Endothelial cell of umbilical vein (primary cell): ENCODE results near the gene GRAMD1B. TPM values are rescaled to one million over a fixed set of nuclear protein-coding genes. Genes with fewer than 3 reads are reported as not detected.

Source experiments
- BruUV-seq: library from RNA; stranded (reverse); fragments of 400-500 nt; replicated peaks from 2 replicates; lab custom pipeline; 2021; lab: Mats Ljungman, UMichigan
- CTCF ChIA-PET: fragments of 300-600, 350-600 bp; sonication (Branson Sonifier 250); formaldehyde crosslinking; loops from one replicate; lab custom pipeline; 2021; ENCODE audit warnings: antibody characterized with exemption, inconsistent platforms; lab: Charles Lee
- POLR2A ChIA-PET: fragments of 300-600, 350-600 bp; sonication (Branson Sonifier 250); formaldehyde crosslinking; loops from one replicate; lab custom pipeline; 2021; ENCODE audit warnings: antibody characterized with exemption, inconsistent platforms; lab: Charles Lee
- DNase-seq: peaks from one replicate; pipeline ENCODE4 v3.0.0-alpha.2; 2011; ENCODE audit warnings: low read depth, low spot score
- FAIRE-seq: peaks from 2 replicates; lab custom pipeline; 2011; peaks lifted over from hg19 to GRCh38; lab: Jason Lieb, UNC
- H2AFZ ChIP-seq: 2 replicates; pipeline ENCODE4 v1.6.0; 2012; ENCODE audit warnings: low read depth, low read length, control low read depth, inconsistent platforms
- H3K27ac ChIP-seq: 2 replicates; pipeline ENCODE4 v1.5.1; 2011; ENCODE audit warnings: low read depth, mild to moderate bottlenecking, control low read depth, low read length, moderate library complexity; ENCODE audit not compliant: insufficient read depth
- H3K27me3 ChIP-seq, 2 experiments: 2 replicates each; pipeline versions ENCODE4 v1.6.0 to v1.6.1; 2011; ENCODE audit warnings: low read length in 2 of 2, mixed read lengths in 1 of 2; ENCODE audit not compliant: control insufficient read depth in 2 of 2, insufficient read depth in 2 of 2
- H3K36me3 ChIP-seq, 2 experiments: 2 replicates in 1 of 2; 3 replicates in 1 of 2; pipeline ENCODE4 v1.5.1; 2011; ENCODE audit warnings: low read length in 2 of 2, mild to moderate bottlenecking in 1 of 2, moderate library complexity in 1 of 2; ENCODE audit not compliant: control insufficient read depth in 2 of 2, insufficient read depth in 2 of 2; ENCODE audit errors: extremely low read depth in 1 of 2
- H3K4me1 ChIP-seq: 3 replicates; pipeline ENCODE4 v1.5.1; 2011; ENCODE audit warnings: mild to moderate bottlenecking, low read length; ENCODE audit not compliant: control insufficient read depth, insufficient read depth; ENCODE audit errors: extremely low read depth
- H3K4me2 ChIP-seq: 2 replicates; pipeline ENCODE4 v1.6.1; 2011; ENCODE audit warnings: low read length, control low read depth, mixed read lengths; ENCODE audit not compliant: insufficient read depth
- H3K4me3 ChIP-seq, 3 experiments: fragments of 200-600 bp in 1 of 3; sonication (generic), shearing (Covaris generic) in 1 of 3; replicated peaks in 1 of 3; 2 replicates each; pipeline ENCODE4 v1.5.1; 2011 to 2016; ENCODE audit warnings: control low read depth in 3 of 3, low read length in 3 of 3, mild to moderate bottlenecking in 2 of 3, inconsistent platforms in 1 of 3, low read depth in 1 of 3, moderate library complexity in 1 of 3; ENCODE audit not compliant: insufficient read depth in 1 of 3
- H3K79me2 ChIP-seq: 2 replicates; pipeline ENCODE4 v1.6.0; 2012; ENCODE audit warnings: low read length, inconsistent platforms; ENCODE audit not compliant: control insufficient read depth, insufficient read depth
- H3K9ac ChIP-seq: replicated peaks from 2 replicates; pipeline ENCODE3; 2011; ENCODE audit warnings: low read length, control low read depth; ENCODE audit not compliant: insufficient read depth; ENCODE audit errors: extremely low read depth
- H3K9me1 ChIP-seq: replicated peaks from 3 replicates; pipeline ENCODE4 v1.6.0; 2011; ENCODE audit warnings: mild to moderate bottlenecking, low read length; ENCODE audit not compliant: control insufficient read depth, insufficient read depth; ENCODE audit errors: extremely low read depth
- H3K9me3 ChIP-seq: replicated peaks from 2 replicates; pipeline ENCODE4 v1.5.1; 2012; ENCODE audit warnings: low read length, inconsistent platforms; ENCODE audit not compliant: control insufficient read depth, insufficient read depth
- H4K20me1 ChIP-seq: replicated peaks from 2 replicates; pipeline ENCODE3; 2011; ENCODE audit warnings: mild to moderate bottlenecking, low read length; ENCODE audit not compliant: control insufficient read depth, insufficient read depth; ENCODE audit errors: extremely low read depth
- CTCF ChIP-seq, 2 donors: IDR thresholded peaks; 1 replicate in 1 of 2; 2 replicates in 1 of 2; pipeline ENCODE4 v1.5.1; 2011; ENCODE audit warnings: low read length in 2 of 2, mild to moderate bottlenecking in 2 of 2, moderate library complexity in 2 of 2, control low read depth in 1 of 2, inconsistent platforms in 1 of 2, low read depth in 1 of 2; ENCODE audit not compliant: insufficient read depth in 1 of 2; ENCODE audit errors: extremely low read depth in 1 of 2
- EZH2 ChIP-seq: IDR thresholded peaks from 2 replicates; pipeline ENCODE4 v1.6.1; 2012; ENCODE audit warnings: borderline replicate concordance, low read depth, mild to moderate bottlenecking, moderate library complexity, low read length, inconsistent platforms; ENCODE audit not compliant: severe bottlenecking
- FOS ChIP-seq: IDR thresholded peaks from 2 replicates; pipeline ENCODE4 v1.6.1; 2011; ENCODE audit warnings: mild to moderate bottlenecking, low read length, moderate library complexity, borderline replicate concordance; ENCODE audit not compliant: insufficient read depth
- GATA2 ChIP-seq: IDR thresholded peaks from 2 replicates; pipeline ENCODE4 v1.7.0; 2011; ENCODE audit warnings: low read depth, mild to moderate bottlenecking, moderate library complexity, mixed read lengths, low read length; ENCODE audit not compliant: insufficient read length, insufficient read depth
- JUN ChIP-seq: IDR thresholded peaks from 2 replicates; pipeline ENCODE4 v1.6.1; 2011; ENCODE audit warnings: borderline replicate concordance, low read depth; ENCODE audit not compliant: insufficient read length, insufficient read depth
- MAX ChIP-seq: IDR thresholded peaks from 2 replicates; pipeline ENCODE4 v1.6.1; 2011; ENCODE audit not compliant: insufficient read depth, insufficient read length
- MYC ChIP-seq: IDR thresholded peaks from one replicate; pipeline ENCODE4 v1.6.1; 2011; ENCODE audit warnings: mild to moderate bottlenecking, low read depth, low read length
- POLR2A ChIP-seq: IDR thresholded peaks from 2 replicates; pipeline ENCODE4 v1.6.1; 2012; ENCODE audit warnings: low read depth, mild to moderate bottlenecking, control low read depth, low read length
- POLR2AphosphoS5 ChIP-seq: IDR thresholded peaks from 2 replicates; pipeline ENCODE4 v1.6.1; 2012; ENCODE audit warnings: low read depth, mild to moderate bottlenecking, control low read depth, low read length, moderate library complexity; ENCODE audit not compliant: insufficient read depth
- dilution Hi-C: fragments of 300-500 bp; cut with MboI; formaldehyde crosslinking; loops from one replicate; pipeline ENCODE4 v1.15.0; 2019; ENCODE audit warnings: low sequenced_read_pairs; ENCODE audit not compliant: extremely low pct_ligation_motif_present
- intact Hi-C: fragments of 100-400 bp; cut with micrococcal nuclease; formaldehyde crosslinking; loops from one replicate; pipeline ENCODE4 v1.10.0; 2022
- polyA plus RNA-seq, 4 experiments: library from polyadenylated mRNA; depleted of rRNA in 3 of 4; stranded (reverse) in 3 of 4; unstranded in 1 of 4; fragments of >200 nt; gene quantifications; 2 replicates each; pipeline versions ENCODE4 v1.2.1 to v1.2.3, GENCODE V29; 2011 to 2012; ENCODE audit warnings: missing spikeins in 1 of 4
- total RNA-seq: library from RNA; stranded (reverse); gene quantifications from 2 replicates; pipeline ENCODE4 v1.2.3, GENCODE V29; 2021

The GRAMD1B gene
- total and polyA plus RNA-seq, 2 donors (not counting 3 experiments of a cell fraction or from before 2014, with no cell fraction given): 5.1 to 11.1 TPM

- H2AFZ ChIP-seq: no peak overlapping the region
- intact Hi-C loops (no loop called here), dilution Hi-C loops (no loop called here)
- H3K9me1 ChIP-seq: no peaks in the 10 kb centered on the region
- TF ChIP-seq CTCF (IDR thresholded peaks at IDR 0.05; ENCODE audit: extremely low read depth in 1 of 2, insufficient read depth in 1 of 2, low read depth in 1 of 2, low read length in 2 of 2) (no peak), POLR2AphosphoS5 (no peak), MAX (no peak), EZH2 (no peak), GATA2 (no peak), POLR2A (no peak), MYC (no peak), FOS (no peak), JUN (no peak)
- H3K9me3 ChIP-seq: no peaks in the 10 kb centered on the region
- H3K27me3 ChIP-seq: peaks cover 0 to 3% of the 10 kb centered on the region in 2 experiments
- H3K27ac ChIP-seq: no peak overlapping the region
- H3K4me2 ChIP-seq: no peak overlapping the region
- DNase-seq (no peak), FAIRE-seq (no peak)
- no peaks in the 10 kb centered on the region for H3K4me1 ChIP-seq
- H3K9ac ChIP-seq: no peak overlapping the region
- no peak overlapping the region for H3K4me3 ChIP-seq
- H3K36me3 ChIP-seq: no peaks in the 10 kb centered on the region
- ChIA-PET CTCF (interaction anchor here (0.7 to 10.3 kb wide), 2 partner anchors 63 to 69 kb away, joined by 3 to 302 read pairs; no protein-coding TSS in a partner anchor), POLR2A (no interaction called here)
- H3K79me2 ChIP-seq: no peaks in the 10 kb centered on the region
- no peaks in the 10 kb centered on the region for H4K20me1 ChIP-seq
- BruUV-seq: no TSS peak
Measured at GRCh38 chr11:123645286-123645975, 215.4 kb downstream of the GRAMD1B start.
